NCI-H1092 treated with DMSO at 0.1 percent for 48 hours (cell line): ENCODE data around the gene RNF38.

Experiments
- DNase-seq: peaks from one replicate; lab custom pipeline; 2025; lab: John Stamatoyannopoulos, UW

The RNF38 gene

DNA sequence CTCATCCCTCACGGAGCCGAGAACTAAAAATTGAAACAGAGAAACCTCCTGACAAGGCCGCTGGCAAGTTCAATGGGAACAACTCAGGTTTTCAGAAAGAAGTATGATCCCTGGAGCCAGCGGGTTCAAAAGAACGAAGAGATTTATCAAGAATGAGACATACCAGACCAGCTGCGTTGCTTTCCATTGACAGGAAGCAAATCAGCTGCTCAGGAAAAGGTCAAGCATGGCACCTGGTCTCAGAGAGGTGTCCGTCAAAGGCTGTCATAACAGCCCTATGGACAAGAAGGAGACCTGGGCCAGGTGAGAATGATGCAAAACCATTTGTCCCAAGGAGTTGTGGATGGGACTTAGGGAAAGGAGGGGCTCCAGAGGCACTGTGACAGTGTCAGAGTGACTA, 106.9 kb downstream of the RNF38 start:
- no peak for DNase-seq

GRCh38 chr9:36292641-36293040, 107.4 kb downstream of the RNF38 start:
- DNase-seq, result no peak

DNA sequence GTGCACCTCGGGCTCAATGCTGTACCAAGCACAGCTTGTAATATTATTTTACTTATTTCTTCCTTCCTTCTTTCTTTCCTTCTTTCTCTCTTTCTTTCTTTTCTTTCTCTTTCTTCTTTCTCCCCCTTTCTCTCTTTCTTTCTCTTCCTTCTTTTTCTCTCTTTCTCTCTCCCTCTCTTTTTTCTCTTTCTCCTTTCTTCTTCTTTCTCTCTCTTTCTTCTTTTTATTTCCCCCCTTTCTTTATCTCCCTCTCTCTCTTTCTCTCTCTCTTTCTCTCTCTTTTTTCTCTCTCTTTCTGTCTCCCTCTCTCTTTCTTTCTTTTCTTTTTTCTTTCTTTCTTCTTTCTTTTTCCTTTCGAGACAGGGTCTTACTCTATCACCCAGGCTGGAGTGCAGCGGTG, 109.1 kb downstream of the RNF38 start:
- DNase-seq, result no peak

DNA sequence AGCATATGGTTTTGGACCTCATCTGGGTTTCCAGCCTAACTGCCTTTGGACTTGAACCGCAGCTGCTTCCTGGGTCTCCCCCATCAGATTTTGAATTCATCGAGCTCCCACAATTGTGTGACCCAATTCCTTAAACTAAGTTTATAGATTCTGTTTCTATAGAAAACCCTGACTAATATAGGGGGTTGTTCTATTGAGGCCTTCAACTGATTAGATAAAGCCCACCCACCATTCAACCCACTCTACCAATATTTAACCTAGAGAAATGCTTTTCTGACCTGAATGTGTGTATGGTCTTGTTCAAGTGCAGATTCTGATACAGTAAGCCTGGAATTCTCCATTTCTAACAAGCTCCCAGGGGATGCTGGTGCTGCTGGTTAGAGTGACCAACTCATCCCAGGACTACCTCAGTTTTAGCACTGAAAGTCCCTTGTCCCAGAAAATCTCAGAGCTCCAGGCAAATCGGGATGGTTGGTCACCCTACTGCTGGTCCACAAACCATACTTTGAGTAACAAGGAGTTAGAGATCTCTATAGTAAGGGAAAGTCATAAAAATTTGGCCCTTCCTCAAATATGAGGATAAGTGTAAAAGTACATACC, 110.1 kb downstream of the RNF38 start:
- no peak for DNase-seq

DNA sequence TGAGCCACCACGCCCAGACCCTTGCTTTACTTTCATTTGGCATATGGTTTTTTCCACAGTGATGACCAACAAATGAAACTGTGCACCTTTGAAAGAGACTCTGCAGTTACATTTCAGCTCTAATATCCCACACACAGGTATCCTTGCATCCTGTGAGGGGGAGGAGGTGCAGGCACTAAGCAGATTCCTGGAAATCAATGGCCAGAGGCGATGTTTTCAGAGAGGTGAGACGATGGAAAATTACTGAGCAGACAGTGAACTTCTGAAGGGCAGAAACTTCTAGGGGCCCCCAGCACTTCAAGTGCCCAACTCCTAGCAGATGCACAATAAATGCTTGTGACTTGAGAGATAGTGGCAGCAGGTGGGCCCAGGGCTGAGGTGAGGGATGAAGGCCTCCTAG, 112.0 kb downstream of the RNF38 start:
- DNase-seq, result no peak
